IMR-90 (cell line): Measurements from ENCODE around the gene IDH3A. TPM values are rescaled to one million over a fixed set of nuclear protein-coding genes. Genes with fewer than 3 reads are reported as not detected.

Source experiments
- ATAC-seq: fragments of 200-7000 bp; cut with Tn5 transposase; 2 replicates; pipeline ENCODE4 v1.9.1; 2020; ENCODE audit warnings: low read depth, mild to moderate bottlenecking, moderate library complexity
- BruUV-seq: library from RNA; stranded (reverse); fragments of 400-500 nt; replicated peaks from 2 replicates; lab custom pipeline; 2021; lab: Mats Ljungman, UMichigan
- CTCF ChIA-PET: fragments of 300-600 bp; formaldehyde crosslinking; extraction: SDS; loops from one replicate; lab custom pipeline; 2021; ENCODE audit warnings: antibody characterized with exemption; lab: Yijun Ruan, JAX
- POLR2A ChIA-PET: fragments of 300-600 bp; sonication (Branson Sonifier 250); formaldehyde crosslinking; loops from one replicate; lab custom pipeline; 2022; ENCODE audit warnings: antibody characterized with exemption; ENCODE audit not compliant: unreplicated experiment; lab: Charles Lee
- DNase-seq: peaks from one replicate; pipeline ENCODE4 v3.0.0; 2013
- H2AFZ ChIP-seq: replicated peaks from 2 replicates; pipeline ENCODE3; 2013; ENCODE audit warnings: low read length, mild to moderate bottlenecking; ENCODE audit not compliant: poor library complexity
- H2AK5ac ChIP-seq: 2 replicates; pipeline ENCODE4 v1.6.1; 2013; ENCODE audit warnings: low read depth, low read length, inconsistent platforms
- H2AK9ac ChIP-seq: replicated peaks from 2 replicates; pipeline ENCODE3; 2013; ENCODE audit warnings: mild to moderate bottlenecking, low read depth, low read length, moderate library complexity; ENCODE audit not compliant: poor library complexity
- H2BK120ac ChIP-seq: 2 replicates; pipeline ENCODE4 v1.6.1; 2013; ENCODE audit warnings: low read depth, low read length, inconsistent platforms
- H2BK15ac ChIP-seq: 3 replicates; pipeline ENCODE4 v1.6.1; 2013; ENCODE audit warnings: low read depth, low read length, inconsistent platforms
- H2BK20ac ChIP-seq: 2 replicates; pipeline ENCODE4 v1.6.1; 2013; ENCODE audit warnings: low read depth, mild to moderate bottlenecking, inconsistent platforms, low read length, moderate library complexity
- H2BK5ac ChIP-seq: 2 replicates; pipeline ENCODE4 v1.6.1; 2013; ENCODE audit warnings: mild to moderate bottlenecking, low read depth, low read length, inconsistent platforms; ENCODE audit not compliant: poor library complexity, severe bottlenecking
- H3K14ac ChIP-seq: replicated peaks from 2 replicates; pipeline ENCODE4 v1.6.1; 2013; ENCODE audit warnings: low read depth, low read length, inconsistent platforms
- H3K18ac ChIP-seq: 2 replicates; pipeline ENCODE4 v1.6.1; 2013; ENCODE audit warnings: low read depth, low read length, control low read depth
- H3K23ac ChIP-seq: 2 replicates; pipeline ENCODE4 v1.6.1; 2013; ENCODE audit warnings: low read depth, low read length, inconsistent platforms
- H3K27ac ChIP-seq: 2 replicates; pipeline ENCODE4 v1.5.1; 2013; ENCODE audit warnings: mild to moderate bottlenecking, control low read depth, low read length; ENCODE audit not compliant: insufficient read depth
- H3K27me3 ChIP-seq: 2 replicates; pipeline ENCODE4 v1.6.1; 2013; ENCODE audit warnings: low read length; ENCODE audit not compliant: control insufficient read depth, insufficient read depth
- H3K36me3 ChIP-seq: 2 replicates; pipeline ENCODE4 v1.6.1; 2013; ENCODE audit warnings: low read length, mixed read lengths; ENCODE audit not compliant: control insufficient read depth, insufficient read depth
- H3K4ac ChIP-seq: 2 replicates; pipeline ENCODE4 v1.6.1; 2013; ENCODE audit warnings: low read depth, low read length, inconsistent platforms
- H3K4me1 ChIP-seq: 2 replicates; pipeline ENCODE4 v1.6.1; 2013; ENCODE audit warnings: low read length, mixed read lengths; ENCODE audit not compliant: control insufficient read depth, insufficient read depth
- H3K4me2 ChIP-seq: 2 replicates; pipeline ENCODE4 v1.6.1; 2013; ENCODE audit warnings: low read depth, mild to moderate bottlenecking, control low read depth, low read length, moderate library complexity
- H3K4me3 ChIP-seq: 2 replicates; pipeline ENCODE4 v1.5.1; 2013; ENCODE audit warnings: low read depth, mild to moderate bottlenecking, control low read depth, low read length, moderate library complexity; ENCODE audit not compliant: insufficient read depth
- H3K56ac ChIP-seq: 2 replicates; pipeline ENCODE4 v1.6.1; 2013; ENCODE audit warnings: low read length, inconsistent platforms; ENCODE audit not compliant: insufficient read depth; ENCODE audit errors: extremely low read depth
- H3K79me1 ChIP-seq, 2 experiments: 2 replicates each; pipeline ENCODE4 v1.6.1; 2013; ENCODE audit warnings: low read length in 2 of 2, inconsistent platforms in 1 of 2, low read depth in 1 of 2
- H3K9ac ChIP-seq: 2 replicates; pipeline ENCODE4 v1.6.1; 2013; ENCODE audit warnings: low read depth, low read length, control low read depth
- H3K9me1 ChIP-seq: 2 replicates; pipeline ENCODE4 v1.6.1; 2013; ENCODE audit warnings: low read length, inconsistent platforms; ENCODE audit not compliant: insufficient read depth
- H3K9me3 ChIP-seq: 2 replicates; pipeline ENCODE4 v1.6.1; 2013; ENCODE audit warnings: low read length; ENCODE audit not compliant: control insufficient read depth, insufficient read depth
- H4K20me1 ChIP-seq: 2 replicates; pipeline ENCODE4 v1.6.1; 2013; ENCODE audit warnings: low read length, inconsistent platforms; ENCODE audit not compliant: insufficient read depth
- H4K5ac ChIP-seq: 2 replicates; pipeline ENCODE4 v1.6.1; 2013; ENCODE audit warnings: mild to moderate bottlenecking, low read depth, low read length, control low read depth
- H4K8ac ChIP-seq, 2 experiments: 2 replicates each; pipeline ENCODE4 v1.6.1; 2013; ENCODE audit warnings: low read depth in 2 of 2, low read length in 2 of 2, control low read depth in 1 of 2, inconsistent platforms in 1 of 2
- H4K91ac ChIP-seq: 2 replicates; pipeline ENCODE4 v1.6.1; 2013; ENCODE audit warnings: low read depth, low read length, inconsistent platforms; ENCODE audit not compliant: insufficient read depth
- BHLHE40 ChIP-seq: fragments of 150-350 bp; IDR thresholded peaks from 2 replicates; pipeline ENCODE4 v1.6.1; 2016; ENCODE audit warnings: mild to moderate bottlenecking, low read depth, low read length
- FOS ChIP-seq: fragments of 150-350 bp; IDR thresholded peaks from 2 replicates; pipeline ENCODE4 v1.6.1; 2016; ENCODE audit warnings: low read depth, low read length
- MAFK ChIP-seq: IDR thresholded peaks from 2 replicates; pipeline ENCODE4 v1.6.1; 2012; ENCODE audit warnings: low read depth, low read length, improper control_type of control experiment
- MAZ ChIP-seq: IDR thresholded peaks from 2 replicates; pipeline ENCODE4 v1.6.1; 2012; ENCODE audit warnings: low read depth, mild to moderate bottlenecking, low read length, improper control_type of control experiment, moderate library complexity, borderline replicate concordance
- RCOR1 ChIP-seq: IDR thresholded peaks from 2 replicates; pipeline ENCODE4 v1.6.1; 2012; ENCODE audit warnings: mild to moderate bottlenecking, low read length, improper control_type of control experiment; ENCODE audit not compliant: insufficient replicate concordance
- RFX5 ChIP-seq: IDR thresholded peaks from 2 replicates; pipeline ENCODE4 v1.8.0; 2012; ENCODE audit warnings: low read depth, mild to moderate bottlenecking, low read length, moderate library complexity
- WGBS, 2 experiments: methylation state at CpG; one replicate each; pipeline versions ENCODE4 v1.1.5 to v1.1.7; 2013; ENCODE audit warnings: missing lambda C conversion rate in 2 of 2; ENCODE audit not compliant: insufficient read length in 1 of 2; ENCODE audit errors: extremely low coverage in 2 of 2; 5-methylcytosine and 5-hydroxymethylcytosine counted together
- dilution Hi-C: fragments of 300-500 bp; cut with HindIII; formaldehyde crosslinking; loops from one replicate; pipeline ENCODE4 v1.14.3; 2018; ENCODE audit warnings: low sequenced_read_pairs; ENCODE audit not compliant: unreplicated experiment
- in situ Hi-C: fragments of 300-500 bp; cut with MboI; formaldehyde crosslinking; loops from 3 replicates; pipeline ENCODE4 v1.14.3; 2019; ENCODE audit warnings: low sequenced_read_pairs, inconsistent platforms, mixed read lengths
- intact Hi-C: fragments of 100-400 bp; cut with micrococcal nuclease; formaldehyde crosslinking; loops from 2 replicates; pipeline ENCODE4 v1.10.0; 2022
- polyA plus RNA-seq, 3 experiments: library from polyadenylated mRNA; depleted of rRNA; stranded (reverse); fragments of >200 nt; gene quantifications; 2 replicates each; pipeline ENCODE4 v1.2.3, GENCODE V29; 2012; ENCODE audit warnings: low replicate concordance in 1 of 3
- total RNA-seq: library from RNA; depleted of rRNA; stranded (reverse); fragments of >200 nt; gene quantifications from 2 replicates; pipeline ENCODE4 v1.2.3, GENCODE V29; 2012
- TF ChIP-seq, protein P1 (sequence below): fragments of 150-350 bp; IDR thresholded peaks from 2 replicates; pipeline ENCODE4 v1.6.1; 2017; ENCODE audit warnings: mild to moderate bottlenecking, antibody characterized with exemption, low read length, low read depth
- TF ChIP-seq, protein P2 (sequence below): conservative IDR thresholded peaks from 2 replicates; pipeline ENCODE4 v1.5.1; 2012; ENCODE audit warnings: mild to moderate bottlenecking, low read depth, low read length, improper control_type of control experiment

Gene IDH3A
- total and polyA plus RNA-seq, 2 of the 4 experiments (the other 2 are of a cell fraction): 34.5 to 47.7 TPM

DNA sequence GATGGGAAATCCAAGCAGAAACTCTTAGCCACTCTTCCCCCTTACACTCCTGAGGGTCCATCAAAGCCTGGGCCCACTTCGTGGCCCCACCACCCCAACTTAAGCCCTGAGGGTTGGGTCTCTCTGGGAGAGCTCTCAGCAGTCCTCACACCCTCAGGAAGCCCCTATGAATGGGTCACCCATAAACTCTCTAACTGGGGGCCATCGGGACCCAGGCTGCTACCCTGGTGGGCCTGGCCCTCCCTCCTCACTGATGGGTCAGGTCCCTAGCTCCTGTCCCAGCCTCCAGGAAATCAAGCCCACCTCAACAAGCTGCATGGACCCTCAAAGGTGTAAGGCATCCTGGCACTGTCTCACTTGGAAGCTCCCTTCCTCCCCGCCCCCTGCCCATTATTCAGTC is 37.4 kb upstream of the IDH3A start:
- Histone ChIP-seq H2AFZ (no peak overlapping the region), H2BK120ac (no peak overlapping the region), H3K9ac (no peak overlapping the region), H4K5ac (no peak overlapping the region), H3K27ac (no peak overlapping the region), H3K36me3 (no peaks in the 10 kb centered on the region), H3K9me1 (no peaks in the 10 kb centered on the region), H3K4ac (no peak overlapping the region), H3K4me1 (peaks cover 2% of the 10 kb centered on the region; the same call in 1 of the 2 replicates), H2AK5ac (no peak overlapping the region), H4K91ac (no peak overlapping the region), H4K20me1 (peaks cover 11% of the 10 kb centered on the region; the same call in 1 of the 2 replicates), H3K79me1 (no peaks in the 10 kb centered on the region), H3K23ac (no peak overlapping the region), H3K4me2 (no peak overlapping the region), H3K14ac (no peak overlapping the region), H2BK5ac (no peak overlapping the region), H3K27me3 (no peaks in the 10 kb centered on the region; the same call in 1 of the 2 replicates), H3K9me3 (no peaks in the 10 kb centered on the region), H3K18ac (no peak overlapping the region), H4K8ac (no peak overlapping the region), H3K56ac (no peak overlapping the region), H2BK20ac (no peak overlapping the region), H3K4me3 (no peak overlapping the region), H2BK15ac (no peak overlapping the region), H2AK9ac (peak overlapping the region; percentile 18)
- TF ChIP-seq FOS (no peak), MAZ (no peak), MAFK (no peak), BHLHE40 (no peak), RFX5 (no peak), RCOR1 (no peak)
- TF ChIP-seq, protein P1, sequence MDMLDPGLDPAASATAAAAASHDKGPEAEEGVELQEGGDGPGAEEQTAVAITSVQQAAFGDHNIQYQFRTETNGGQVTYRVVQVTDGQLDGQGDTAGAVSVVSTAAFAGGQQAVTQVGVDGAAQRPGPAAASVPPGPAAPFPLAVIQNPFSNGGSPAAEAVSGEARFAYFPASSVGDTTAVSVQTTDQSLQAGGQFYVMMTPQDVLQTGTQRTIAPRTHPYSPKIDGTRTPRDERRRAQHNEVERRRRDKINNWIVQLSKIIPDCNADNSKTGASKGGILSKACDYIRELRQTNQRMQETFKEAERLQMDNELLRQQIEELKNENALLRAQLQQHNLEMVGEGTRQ: no peak
- TF ChIP-seq, protein P2, sequence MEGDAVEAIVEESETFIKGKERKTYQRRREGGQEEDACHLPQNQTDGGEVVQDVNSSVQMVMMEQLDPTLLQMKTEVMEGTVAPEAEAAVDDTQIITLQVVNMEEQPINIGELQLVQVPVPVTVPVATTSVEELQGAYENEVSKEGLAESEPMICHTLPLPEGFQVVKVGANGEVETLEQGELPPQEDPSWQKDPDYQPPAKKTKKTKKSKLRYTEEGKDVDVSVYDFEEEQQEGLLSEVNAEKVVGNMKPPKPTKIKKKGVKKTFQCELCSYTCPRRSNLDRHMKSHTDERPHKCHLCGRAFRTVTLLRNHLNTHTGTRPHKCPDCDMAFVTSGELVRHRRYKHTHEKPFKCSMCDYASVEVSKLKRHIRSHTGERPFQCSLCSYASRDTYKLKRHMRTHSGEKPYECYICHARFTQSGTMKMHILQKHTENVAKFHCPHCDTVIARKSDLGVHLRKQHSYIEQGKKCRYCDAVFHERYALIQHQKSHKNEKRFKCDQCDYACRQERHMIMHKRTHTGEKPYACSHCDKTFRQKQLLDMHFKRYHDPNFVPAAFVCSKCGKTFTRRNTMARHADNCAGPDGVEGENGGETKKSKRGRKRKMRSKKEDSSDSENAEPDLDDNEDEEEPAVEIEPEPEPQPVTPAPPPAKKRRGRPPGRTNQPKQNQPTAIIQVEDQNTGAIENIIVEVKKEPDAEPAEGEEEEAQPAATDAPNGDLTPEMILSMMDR: no peak
- in situ Hi-C loops: loop anchor here (10.0 kb wide), 2 partner anchors 123 to 313 kb away; partner anchors contain the start of gene ACSBG1
- no TSS peak for BruUV-seq
- DNase-seq (no peak), ATAC-seq (no peak)
- dilution Hi-C loops: no loop called here
- ChIA-PET POLR2A (no interaction called here), CTCF (interaction anchor here (1.2 to 2.0 kb wide), 2 partner anchors 145 to 152 kb away, joined by 6 to 7 read pairs; no protein-coding TSS in a partner anchor)
- intact Hi-C loops: no loop called here
- WGBS, 2 experiments: 60% methylated on average over 1 of the region's 3 CpGs; no CpG with 5 or more reads in 1 of the 2 experiments
